ENCODE data around the gene ELMO2.

ELMO2 gene

GRCh38 chr20:46396052-46396740 lies 10.2 kb downstream of the ELMO2 start:
- Histone ChIP-seq H3K79me2 (ENCODE audit: insufficient read depth, low read length) (no peaks in the 10 kb centered on the region), H3K4me1 (ENCODE audit: insufficient read depth, low read length, severe bottlenecking) (no peaks in the 10 kb centered on the region), H3K36me3 (ENCODE audit: insufficient read depth, low read length) (peaks cover 30% of the 10 kb centered on the region), H3K4me3 (ENCODE audit: low read depth, low read length, poor library complexity, severe bottlenecking) (no peak overlapping the region), H4K20me1 (ENCODE audit: insufficient read depth, low read length) (no peaks in the 10 kb centered on the region), H3K27me3 (ENCODE audit: insufficient read depth, low read length) (no peaks in the 10 kb centered on the region), H3K9me2 (ENCODE audit: low read depth, low read length) (no peaks in the 10 kb centered on the region), H2AFZ (ENCODE audit: low read length) (no peak overlapping the region), H3F3A (ENCODE audit: insufficient read depth, low read length) (no peaks in the 10 kb centered on the region; the same call in 1 of the 2 replicates), H3K9me3 (ENCODE audit: low read length) (no peaks in the 10 kb centered on the region), H3K4me2 (ENCODE audit: low read length) (no peak overlapping the region), H3K9ac (ENCODE audit: low read length) (no peak overlapping the region), H3K27ac (ENCODE audit: low read depth, low read length, poor library complexity, severe bottlenecking) (no peak overlapping the region)
- no peak for TF ChIP-seq EZH2 (IDR thresholded peaks at IDR 0.05; ENCODE audit: borderline replicate concordance, low read length)
- TF ChIP-seq CTCF (IDR thresholded peaks at IDR 0.05; ENCODE audit: low read length), result no peak

GRCh38 chr20:46394872-46395760 lies 11.3 kb downstream of the ELMO2 start:
- no peak overlapping the region for H3K4me3 ChIP-seq (ENCODE audit: low read depth, low read length, poor library complexity, severe bottlenecking)
- TF ChIP-seq CTCF (IDR thresholded peaks at IDR 0.05; ENCODE audit: low read length) (no peak), EZH2 (IDR thresholded peaks at IDR 0.05; ENCODE audit: borderline replicate concordance, low read length) (no peak)
- H3K4me1 ChIP-seq (ENCODE audit: insufficient read depth, low read length, severe bottlenecking), result no peaks in the 10 kb centered on the region
- H3K79me2 ChIP-seq (ENCODE audit: insufficient read depth, low read length), result no peaks in the 10 kb centered on the region
- no peak overlapping the region for H2AFZ ChIP-seq (ENCODE audit: low read length)
- no peaks in the 10 kb centered on the region; the same call in 1 of the 2 replicates for H3F3A ChIP-seq (ENCODE audit: insufficient read depth, low read length)
- H3K36me3 ChIP-seq (ENCODE audit: insufficient read depth, low read length), result peaks cover 33% of the 10 kb centered on the region
- no peaks in the 10 kb centered on the region for H3K9me2 ChIP-seq (ENCODE audit: low read depth, low read length)
- no peaks in the 10 kb centered on the region for H4K20me1 ChIP-seq (ENCODE audit: insufficient read depth, low read length)
- no peaks in the 10 kb centered on the region for H3K27me3 ChIP-seq (ENCODE audit: insufficient read depth, low read length)
- no peak overlapping the region for H3K27ac ChIP-seq (ENCODE audit: low read depth, low read length, poor library complexity, severe bottlenecking)
- H3K4me2 ChIP-seq (ENCODE audit: low read length), result no peak overlapping the region
- H3K9me3 ChIP-seq (ENCODE audit: low read length), result no peaks in the 10 kb centered on the region
- H3K9ac ChIP-seq (ENCODE audit: low read length), result no peak overlapping the region

- H3K9ac ChIP-seq (ENCODE audit: low read length), result no peak overlapping the region
- H3F3A ChIP-seq (ENCODE audit: insufficient read depth, low read length), result no peaks in the 10 kb centered on the region
- H3K9me3 ChIP-seq (ENCODE audit: low read length), result no peaks in the 10 kb centered on the region
- TF ChIP-seq EZH2 (IDR thresholded peaks at IDR 0.05; ENCODE audit: borderline replicate concordance, low read length), result no peak
- no peak for TF ChIP-seq CTCF (IDR thresholded peaks at IDR 0.05; ENCODE audit: low read length)
- H3K36me3 ChIP-seq (ENCODE audit: insufficient read depth, low read length), result peaks cover 35% of the 10 kb centered on the region
- H3K79me2 ChIP-seq (ENCODE audit: insufficient read depth, low read length), result no peaks in the 10 kb centered on the region
- H3K4me2 ChIP-seq (ENCODE audit: low read length), result no peak overlapping the region
- no peaks in the 10 kb centered on the region for H3K27me3 ChIP-seq (ENCODE audit: insufficient read depth, low read length)
- no peaks in the 10 kb centered on the region for H4K20me1 ChIP-seq (ENCODE audit: insufficient read depth, low read length)
- H3K9me2 ChIP-seq (ENCODE audit: low read depth, low read length), result no peaks in the 10 kb centered on the region
- H3K27ac ChIP-seq (ENCODE audit: low read depth, low read length, poor library complexity, severe bottlenecking), result no peak overlapping the region
- H2AFZ ChIP-seq (ENCODE audit: low read length), result no peak overlapping the region
- no peak overlapping the region for H3K4me3 ChIP-seq (ENCODE audit: low read depth, low read length, poor library complexity, severe bottlenecking)
- no peaks in the 10 kb centered on the region for H3K4me1 ChIP-seq (ENCODE audit: insufficient read depth, low read length, severe bottlenecking)
Observed at GRCh38 chr20:46393967-46394366, 12.4 kb downstream of the ELMO2 start.
